Breast epithelium (tissue), 3 donors: ENCODE results near the gene ALKBH2.

Experiments
- CTCF ChIP-seq, 3 donors: fragments of 450-650 bp; IDR thresholded peaks; one replicate each; pipeline ENCODE4 v1.5.1; 2016 to 2017; ENCODE audit warnings: antibody characterized with exemption in 3 of 3, mild to moderate bottlenecking in 3 of 3, moderate library complexity in 3 of 3
- POLR2A ChIP-seq: fragments of 450-650 bp; IDR thresholded peaks from one replicate; pipeline ENCODE4 v1.6.1; 2016; ENCODE audit warnings: antibody characterized with exemption, mild to moderate bottlenecking, moderate library complexity
- POLR2AphosphoS5 ChIP-seq, 3 donors: sonication (generic); formaldehyde crosslinking; IDR thresholded peaks; one replicate each; pipeline ENCODE4 v1.6.1; 2017; ENCODE audit warnings: antibody characterized with exemption in 3 of 3

GRCh38 chr12:109052097-109052413 lies 41.2 kb downstream of the ALKBH2 start:
- TF ChIP-seq CTCF (IDR thresholded peaks at IDR 0.05) = no peak
- no peak for TF ChIP-seq POLR2AphosphoS5 (IDR thresholded peaks at IDR 0.05)
- no peak for TF ChIP-seq POLR2A
